GM21737 (cell line): ENCODE results near the gene ITPRID2.

Experiments
- ATAC-seq: cut with Tn5 transposase; IDR thresholded peaks from one replicate; pipeline ENCODE4 v1.9.1; 2021; ENCODE audit warnings: mild to moderate bottlenecking, moderate library complexity; ENCODE audit not compliant: unreplicated experiment

The ITPRID2 gene

GRCh38 chr2:181879295-181879694 is 12.2 kb upstream of the ITPRID2 start:
- ATAC-seq: no peak

GRCh38 chr2:181882246-181883020 is 9.1 kb upstream of the ITPRID2 start:
- ATAC-seq: no peak

- no peak for ATAC-seq
Observed at GRCh38 chr2:181884601-181885000, 6.9 kb upstream of the ITPRID2 start.

- no peak for ATAC-seq
Observed at GRCh38 chr2:181885096-181885495, 6.4 kb upstream of the ITPRID2 start.

- no peak for ATAC-seq
Observed at GRCh38 chr2:181886192-181886591, 5.3 kb upstream of the ITPRID2 start.

- ATAC-seq: no peak
Observed at GRCh38 chr2:181887045-181887444, 4.5 kb upstream of the ITPRID2 start.

- no peak for ATAC-seq
Observed at GRCh38 chr2:181889776-181890175, 1.8 kb upstream of the ITPRID2 start.

- ATAC-seq: no peak
Observed at GRCh38 chr2:181890271-181890670, 1.3 kb upstream of the ITPRID2 start.

GRCh38 chr2:181891966-181892798 is 652 bp downstream of the ITPRID2 start:
- ATAC-seq: peak; percentile 47

- ATAC-seq: no peak
Observed at GRCh38 chr2:181892799-181893435, 1.4 kb downstream of the ITPRID2 start.

GRCh38 chr2:181894381-181894780 is 2.9 kb downstream of the ITPRID2 start:
- no peak for ATAC-seq

- no peak for ATAC-seq
Observed at GRCh38 chr2:181895818-181896217, 4.3 kb downstream of the ITPRID2 start.

GRCh38 chr2:181896286-181896685 is 4.8 kb downstream of the ITPRID2 start:
- ATAC-seq: no peak

- ATAC-seq: no peak
Observed at GRCh38 chr2:181900007-181900651, 8.6 kb downstream of the ITPRID2 start.

- ATAC-seq: no peak
Observed at GRCh38 chr2:181902625-181903024, 11.1 kb downstream of the ITPRID2 start.

GRCh38 chr2:181904022-181904632 is 12.6 kb downstream of the ITPRID2 start:
- no peak for ATAC-seq

GRCh38 chr2:181907057-181907456 is 15.5 kb downstream of the ITPRID2 start:
- ATAC-seq: no peak

- no peak for ATAC-seq
Observed at GRCh38 chr2:181907635-181908034, 16.1 kb downstream of the ITPRID2 start.

- peak; percentile 50 for ATAC-seq
Observed at GRCh38 chr2:181910028-181910831, 18.7 kb downstream of the ITPRID2 start.

- no peak for ATAC-seq
Observed at GRCh38 chr2:181911830-181912229, 20.3 kb downstream of the ITPRID2 start.
